Neural crest cell (in vitro differentiated cells): ENCODE results near the gene ALK. TPM values are rescaled to one million over a fixed set of nuclear protein-coding genes. Genes with fewer than 3 reads are reported as not detected.

ENCODE experiments used
- DNase-seq: peaks from one replicate; pipeline ENCODE4 v3.0.0; 2021; ENCODE audit warnings: low read depth, mixed read lengths, low spot score
- H3K27ac Mint-ChIP-seq: one replicate; pipeline ENCODE4 v1.8.0; 2021; ENCODE audit warnings: mild to moderate bottlenecking, mixed read lengths; ENCODE audit not compliant: unreplicated experiment
- H3K27me3 Mint-ChIP-seq: 2 replicates; pipeline ENCODE4 v1.8.0; 2021; ENCODE audit warnings: low read depth, mild to moderate bottlenecking, mixed read lengths
- H3K36me3 Mint-ChIP-seq: 2 replicates; pipeline ENCODE4 v1.8.0; 2021; ENCODE audit warnings: low read depth, mild to moderate bottlenecking, mixed read lengths
- H3K4me1 Mint-ChIP-seq: 2 replicates; pipeline ENCODE4 v1.8.0; 2021; ENCODE audit warnings: mixed read lengths
- H3K4me3 Mint-ChIP-seq: one replicate; pipeline ENCODE4 v1.8.0; 2021; ENCODE audit warnings: mild to moderate bottlenecking, mixed read lengths
- H3K9me3 Mint-ChIP-seq: 2 replicates; pipeline ENCODE4 v1.8.0; 2021; ENCODE audit warnings: mixed read lengths
- CTCF ChIP-seq: fragments of 200-600 bp; sonication (generic); conservative IDR thresholded peaks from 2 replicates; pipeline ENCODE4 v1.5.0; 2021; ENCODE audit warnings: antibody characterized with exemption, mild to moderate bottlenecking
- total RNA-seq: library from RNA; stranded (reverse); gene quantifications from 2 replicates; pipeline ENCODE4 v1.2.1, GENCODE V29; 2021

ALK gene
- total RNA-seq, 1 donor from 2014 or later: 2.0 TPM

- peaks cover 14% of the 10 kb centered on the region for H3K27me3 Mint-ChIP-seq
- no peaks in the 10 kb centered on the region for H3K36me3 Mint-ChIP-seq
- no peak overlapping the region for H3K4me3 Mint-ChIP-seq
- H3K9me3 Mint-ChIP-seq: no peaks in the 10 kb centered on the region
- H3K27ac Mint-ChIP-seq: no peak overlapping the region
- peak; percentile 59 for TF ChIP-seq CTCF
- no peak for DNase-seq
- H3K4me1 Mint-ChIP-seq: no peaks in the 10 kb centered on the region
Observed at GRCh38 chr2:29238497-29238896, 682.9 kb downstream of the ALK start.

GRCh38 chr2:29236074-29236473, 685.3 kb downstream of the ALK start:
- Mint-ChIP-seq H3K27ac (no peak overlapping the region), H3K4me3 (no peak overlapping the region), H3K36me3 (no peaks in the 10 kb centered on the region), H3K4me1 (no peaks in the 10 kb centered on the region), H3K9me3 (no peaks in the 10 kb centered on the region), H3K27me3 (peaks cover 9% of the 10 kb centered on the region)
- TF ChIP-seq CTCF: no peak
- DNase-seq: no peak

- TF ChIP-seq CTCF: no peak
- no peaks in the 10 kb centered on the region for H3K36me3 Mint-ChIP-seq
- H3K27me3 Mint-ChIP-seq: peaks cover 4% of the 10 kb centered on the region
- no peaks in the 10 kb centered on the region for H3K4me1 Mint-ChIP-seq
- no peak overlapping the region for H3K27ac Mint-ChIP-seq
- H3K9me3 Mint-ChIP-seq: no peaks in the 10 kb centered on the region
- no peak overlapping the region for H3K4me3 Mint-ChIP-seq
- DNase-seq: no peak
Observed at GRCh38 chr2:29235411-29235810, 686.0 kb downstream of the ALK start.

- Mint-ChIP-seq H3K4me1 (no peaks in the 10 kb centered on the region), H3K9me3 (no peaks in the 10 kb centered on the region), H3K27ac (no peak overlapping the region)
Observed at GRCh38 chr2:29233428-29233827, 688.0 kb downstream of the ALK start.

GRCh38 chr2:29232041-29232440, 689.3 kb downstream of the ALK start:
- Mint-ChIP-seq H3K4me3 (no peak overlapping the region), H3K9me3 (no peaks in the 10 kb centered on the region), H3K4me1 (peaks cover under 1% of the 10 kb centered on the region), H3K27ac (no peak overlapping the region), H3K27me3 (no peaks in the 10 kb centered on the region), H3K36me3 (no peaks in the 10 kb centered on the region)
- DNase-seq: no peak
- TF ChIP-seq CTCF: no peak

More at GRCh38 chr2:29233428-29233827, 688.0 kb downstream of the ALK start:
- no peak for TF ChIP-seq CTCF
- no peaks in the 10 kb centered on the region for H3K36me3 Mint-ChIP-seq
- no peak overlapping the region for H3K4me3 Mint-ChIP-seq
- H3K27me3 Mint-ChIP-seq: no peaks in the 10 kb centered on the region
- DNase-seq: no peak

- Mint-ChIP-seq H3K36me3 (no peaks in the 10 kb centered on the region), H3K9me3 (no peaks in the 10 kb centered on the region), H3K27me3 (no peaks in the 10 kb centered on the region), H3K27ac (no peak overlapping the region), H3K4me1 (peaks cover 12% of the 10 kb centered on the region), H3K4me3 (no peak overlapping the region)
- no peak for DNase-seq
- no peak for TF ChIP-seq CTCF
Observed at GRCh38 chr2:29229640-29230039, 691.7 kb downstream of the ALK start.
